ENCODE measurements around the gene RAVER2. TPM values are rescaled to one million over a fixed set of nuclear protein-coding genes. Genes with fewer than 3 reads are reported as not detected.
"Not testable (repeated sequence)": the region's sequence is repeated elsewhere in the genome, so short reads cannot be mapped to it uniquely, and the experiment has no call there.

RAVER2 gene
- 28.3 TPM for total RNA-seq

GRCh38 chr1:64744492-64745180 is at the start of gene RAVER2:
RAVER2 (plus strand) TSS chr1:64745075; CDS start chr1:64745173, 98 bp downstream.
- DNase-seq = peak; percentile 93

GRCh38 chr1:64696879-64697278 is 48.0 kb upstream of the RAVER2 start:
- no peak for DNase-seq

- DNase-seq = no peak
Measured at GRCh38 chr1:64699327-64699726, 45.5 kb upstream of the RAVER2 start.

- no peak for DNase-seq
Measured at GRCh38 chr1:64701071-64701470, 43.8 kb upstream of the RAVER2 start.

GRCh38 chr1:64701886-64702285 is 43.0 kb upstream of the RAVER2 start:
- DNase-seq = no peak

- DNase-seq = not testable (repeated sequence)
Measured at GRCh38 chr1:64702670-64703069, 42.2 kb upstream of the RAVER2 start.

- DNase-seq = no peak
Measured at GRCh38 chr1:64703600-64703999, 41.3 kb upstream of the RAVER2 start.

GRCh38 chr1:64705591-64705990 is 39.3 kb upstream of the RAVER2 start:
- DNase-seq = no peak

- no peak for DNase-seq
Measured at GRCh38 chr1:64711266-64711665, 33.6 kb upstream of the RAVER2 start.

- no peak for DNase-seq
Measured at GRCh38 chr1:64712049-64712448, 32.8 kb upstream of the RAVER2 start.

- no peak for DNase-seq
Measured at GRCh38 chr1:64715186-64715585, 29.7 kb upstream of the RAVER2 start.

- no peak for DNase-seq
Measured at GRCh38 chr1:64721135-64721534, 23.7 kb upstream of the RAVER2 start.

GRCh38 chr1:64721576-64722145 is 23.2 kb upstream of the RAVER2 start:
- no peak for DNase-seq

GRCh38 chr1:64727861-64728260 is 17.0 kb upstream of the RAVER2 start:
- DNase-seq = no peak

- no peak for DNase-seq
Measured at GRCh38 chr1:64733581-64734286, 11.1 kb upstream of the RAVER2 start.

GRCh38 chr1:64734287-64734652 is 10.6 kb upstream of the RAVER2 start:
- no peak for DNase-seq

GRCh38 chr1:64740687-64741086 is 4.2 kb upstream of the RAVER2 start:
- DNase-seq = not testable (repeated sequence)

GRCh38 chr1:64743954-64744491 is 852 bp upstream of the RAVER2 start:
- DNase-seq = no peak

- DNase-seq = peak; percentile 71
Measured at GRCh38 chr1:64745181-64745985, 508 bp downstream of the RAVER2 start.

GRCh38 chr1:64745986-64746940 is 1.4 kb downstream of the RAVER2 start:
- peak; percentile 36 for DNase-seq

GRCh38 chr1:64748222-64748621 is 3.3 kb downstream of the RAVER2 start:
- DNase-seq = no peak

Measured in tongue (tissue), 2 donors.